EH (cell line): Measurements from ENCODE around the gene BICRAL.
"Not testable (repeated sequence)": the region's sequence is repeated elsewhere in the genome, so short reads cannot be mapped to it uniquely, and the experiment has no call there.

Experiments used
- DNase-seq: peaks from one replicate; pipeline ENCODE4 v3.0.0-alpha.2; 2015; ENCODE audit warnings: low read depth

Gene BICRAL

DNA sequence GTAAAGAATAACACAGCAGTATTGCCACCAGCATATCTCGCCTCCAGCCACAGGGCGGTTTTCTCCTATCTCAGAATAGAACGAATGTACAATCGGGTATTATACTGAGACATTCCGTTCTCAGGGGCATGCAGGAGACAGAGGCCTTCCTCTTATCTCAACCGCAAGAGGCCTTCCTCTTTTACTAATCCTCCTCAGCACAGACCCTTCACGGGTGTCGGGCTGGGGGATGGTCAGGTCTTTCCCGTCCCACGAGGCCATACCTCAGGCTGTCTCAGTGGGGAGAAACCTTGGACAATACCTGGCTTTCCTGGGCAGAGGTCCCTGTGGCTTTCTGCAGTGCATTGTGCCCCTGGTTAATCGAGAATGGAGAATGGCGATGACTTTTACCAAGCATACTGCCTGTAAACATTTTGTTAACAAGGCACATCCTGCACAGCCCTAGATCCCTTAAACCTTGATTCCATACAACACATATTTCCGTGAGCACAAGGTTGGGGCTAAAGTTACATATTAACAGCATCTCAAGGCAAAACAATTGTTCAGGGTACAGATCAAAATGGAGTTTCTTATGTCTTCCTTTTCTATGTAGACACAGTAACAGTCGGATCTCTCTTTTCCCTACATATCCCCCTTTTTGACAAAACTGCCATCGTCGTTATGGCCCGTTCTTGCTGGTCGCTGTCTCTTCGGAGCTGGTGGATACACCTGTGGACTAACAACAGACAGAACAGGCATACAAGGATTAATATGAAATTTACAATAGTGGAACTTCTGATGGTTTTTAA lies 112.4 kb downstream of the BICRAL start:
- not testable (repeated sequence) for DNase-seq

DNA sequence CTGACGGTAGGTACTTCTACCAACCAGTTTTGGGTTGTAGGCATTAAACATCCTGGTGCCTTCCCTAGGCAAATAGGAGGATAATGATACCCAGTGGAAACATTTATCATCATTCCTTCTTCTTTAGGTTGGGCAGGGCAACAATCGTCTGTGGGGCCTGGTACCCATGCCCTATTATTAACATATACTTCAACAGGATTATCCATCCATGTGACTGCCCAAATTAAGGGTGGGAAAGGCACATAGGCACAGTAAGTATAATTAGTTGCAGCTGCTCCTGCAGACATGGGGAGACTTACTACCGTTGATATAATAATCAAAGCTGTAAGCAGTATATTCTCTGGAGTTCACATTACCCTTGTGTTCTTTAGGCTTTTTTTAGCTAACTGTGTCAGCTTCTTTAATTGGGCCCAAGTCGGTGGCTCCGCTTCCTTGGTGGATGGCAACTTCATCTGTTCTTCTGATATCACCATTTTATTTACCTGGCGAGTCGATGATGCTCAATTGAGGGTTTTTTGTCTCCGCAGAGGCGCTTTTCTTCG lies 114.4 kb downstream of the BICRAL start:
- no peak for DNase-seq

DNA sequence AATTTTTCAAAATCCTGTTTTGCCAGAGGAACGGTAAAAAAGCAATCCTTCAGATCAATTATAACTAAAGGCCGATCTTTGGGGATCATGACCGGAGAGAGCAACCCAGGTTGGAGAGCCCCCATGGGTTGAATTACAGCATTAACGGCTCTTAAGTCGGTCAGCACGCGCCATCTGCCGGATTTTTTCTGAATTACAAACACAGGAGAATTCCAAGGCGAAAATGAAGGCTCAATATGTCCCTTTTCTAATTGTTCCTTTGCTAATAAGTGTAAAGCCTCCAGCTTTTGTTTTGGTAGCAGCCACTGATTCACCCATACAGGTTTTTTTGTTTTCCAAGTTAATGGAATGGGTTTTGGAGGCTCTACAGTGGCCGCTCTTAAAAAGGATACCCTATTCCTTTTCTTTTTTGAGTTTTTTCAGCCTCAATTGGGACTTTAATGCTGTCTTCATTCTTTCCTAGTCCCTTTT lies 117.1 kb downstream of the BICRAL start:
- peak; percentile 72 for DNase-seq

DNA sequence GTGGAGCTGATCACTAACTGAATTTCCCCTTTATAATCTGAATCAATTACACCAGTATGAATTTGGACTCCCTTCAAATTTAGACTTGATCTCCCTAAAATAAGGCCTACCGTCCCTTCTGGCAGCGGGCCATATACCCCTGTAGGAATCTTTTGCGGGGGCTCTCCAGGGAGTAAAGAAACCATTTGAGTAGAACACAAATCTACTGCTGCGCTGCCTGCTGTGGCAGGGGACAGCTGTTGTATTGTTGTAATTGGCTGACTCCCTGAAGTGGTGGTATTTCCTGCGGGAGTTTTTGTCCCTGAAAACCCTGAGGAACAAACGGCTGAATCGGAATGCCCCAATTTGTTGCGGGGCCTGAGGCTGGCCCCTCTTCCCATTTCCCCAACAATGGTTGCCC lies 118.0 kb downstream of the BICRAL start:
- no peak for DNase-seq

DNA sequence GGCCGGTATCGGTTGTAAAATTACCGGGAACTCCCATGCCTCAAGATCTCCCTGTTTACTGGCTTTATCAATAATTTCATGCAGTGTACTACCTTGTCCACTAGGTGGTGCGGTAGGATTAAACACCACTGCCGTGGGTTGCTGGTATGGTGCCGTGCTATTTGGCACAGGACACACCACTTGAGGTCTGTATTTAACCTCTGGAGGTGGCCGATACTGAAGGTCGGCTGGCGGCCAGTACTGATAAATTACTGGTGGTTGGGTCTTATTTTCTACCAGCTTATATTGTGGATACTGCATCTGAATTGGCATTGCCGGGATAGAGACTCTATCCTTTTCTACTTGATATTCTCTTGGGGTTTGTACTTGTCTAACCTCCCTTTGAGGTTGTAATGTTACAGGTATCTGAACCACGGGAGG lies 119.7 kb downstream of the BICRAL start:
- DNase-seq = peak; percentile 85

DNA sequence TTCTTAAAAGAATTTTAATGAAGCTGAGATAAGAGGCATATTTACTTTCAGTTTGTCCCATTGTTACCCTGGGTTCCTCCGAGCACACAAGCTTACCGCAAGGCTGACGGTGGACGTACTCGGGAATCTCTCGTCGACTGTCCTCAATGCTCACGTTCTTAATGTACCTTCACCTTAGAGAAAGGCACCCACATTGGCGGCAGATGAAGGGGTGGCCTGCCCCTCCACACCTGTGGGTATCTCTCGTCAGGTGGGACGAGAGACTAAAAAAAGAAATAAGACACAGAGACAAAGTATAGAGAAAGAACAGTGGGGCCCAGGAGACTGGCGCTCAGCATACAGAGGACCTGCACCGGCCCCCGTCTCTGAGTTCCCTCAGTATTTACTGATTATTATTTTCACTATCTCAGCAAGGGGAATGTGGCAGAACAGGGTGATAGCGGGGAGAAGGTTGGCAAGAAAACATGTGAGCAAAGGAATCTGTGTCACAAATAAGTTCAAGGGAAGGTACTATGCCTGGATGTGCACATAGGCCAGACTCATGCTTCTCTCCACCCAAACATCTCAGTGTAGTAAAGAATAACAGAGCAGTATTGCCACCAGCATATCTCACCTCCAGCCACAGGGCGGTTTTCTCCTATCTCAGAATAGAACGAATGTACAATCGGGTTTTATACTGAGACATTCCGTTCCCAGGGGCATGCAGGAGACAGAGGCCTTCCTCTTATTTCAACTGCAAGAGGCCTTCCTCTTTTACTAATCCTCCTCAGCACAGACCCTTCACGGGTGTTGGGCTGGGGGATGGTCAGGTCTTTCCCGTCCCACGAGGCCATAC lies 120.8 kb downstream of the BICRAL start:
- DNase-seq = not testable (repeated sequence)

DNA sequence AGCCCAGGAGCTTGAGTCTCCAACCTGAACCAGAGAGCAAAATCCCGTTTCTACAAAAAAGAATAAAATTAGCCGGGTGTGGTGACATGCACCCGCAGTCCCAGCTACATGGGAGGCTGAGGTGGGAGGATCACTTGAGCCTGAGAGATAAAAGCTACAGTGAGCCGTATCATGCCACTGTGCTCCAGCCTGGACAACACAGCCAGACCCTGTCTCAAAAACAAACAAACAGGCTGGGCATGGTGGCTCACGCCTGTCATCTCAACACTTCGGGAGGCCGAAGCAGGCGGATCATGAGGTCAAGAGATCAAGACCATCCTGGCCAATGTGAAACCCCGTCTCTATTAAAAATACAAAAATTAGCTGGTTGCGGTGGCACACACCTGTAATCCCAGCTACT lies 122.6 kb downstream of the BICRAL start:
- no peak for DNase-seq

DNA sequence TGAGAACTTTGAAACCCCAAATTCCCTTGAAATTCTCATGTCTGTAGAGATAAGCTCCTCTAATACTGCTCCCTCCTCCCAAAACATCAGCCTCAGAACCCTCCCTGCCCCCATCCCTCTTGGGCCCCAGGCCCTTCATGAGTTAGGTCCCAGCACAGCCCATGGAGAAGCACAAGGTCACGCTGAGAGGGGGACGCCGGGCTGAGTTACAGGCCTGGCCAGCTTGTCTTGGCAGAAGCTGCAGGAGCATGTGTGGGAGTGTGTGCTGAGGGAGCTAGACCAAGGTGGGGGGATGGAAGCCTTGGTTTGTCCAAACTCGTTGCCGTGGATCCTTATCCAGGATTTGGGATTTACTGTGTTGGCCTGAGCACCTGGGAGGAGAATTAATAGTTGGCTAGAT lies 125.5 kb downstream of the BICRAL start:
- no peak for DNase-seq

DNA sequence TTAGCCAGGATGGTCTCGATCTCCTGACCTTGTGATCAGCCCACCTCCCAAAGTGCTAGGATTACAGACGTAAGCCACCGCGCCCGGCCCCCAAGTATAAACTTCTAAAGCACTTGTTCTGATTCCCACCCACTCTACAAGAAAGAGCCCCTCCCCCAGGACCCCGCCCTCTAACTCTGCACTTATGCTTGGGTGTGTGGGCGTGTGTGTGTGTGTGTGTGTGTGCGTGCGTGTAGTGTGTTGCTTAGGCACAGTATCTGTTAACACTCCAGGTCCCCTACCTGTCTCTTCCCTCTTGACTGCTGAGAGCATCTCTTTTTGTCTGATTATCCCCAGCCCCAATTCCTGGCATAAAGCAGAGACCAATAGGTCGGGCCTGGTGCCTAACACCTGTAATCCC lies 128.0 kb downstream of the BICRAL start:
- DNase-seq = no peak

DNA sequence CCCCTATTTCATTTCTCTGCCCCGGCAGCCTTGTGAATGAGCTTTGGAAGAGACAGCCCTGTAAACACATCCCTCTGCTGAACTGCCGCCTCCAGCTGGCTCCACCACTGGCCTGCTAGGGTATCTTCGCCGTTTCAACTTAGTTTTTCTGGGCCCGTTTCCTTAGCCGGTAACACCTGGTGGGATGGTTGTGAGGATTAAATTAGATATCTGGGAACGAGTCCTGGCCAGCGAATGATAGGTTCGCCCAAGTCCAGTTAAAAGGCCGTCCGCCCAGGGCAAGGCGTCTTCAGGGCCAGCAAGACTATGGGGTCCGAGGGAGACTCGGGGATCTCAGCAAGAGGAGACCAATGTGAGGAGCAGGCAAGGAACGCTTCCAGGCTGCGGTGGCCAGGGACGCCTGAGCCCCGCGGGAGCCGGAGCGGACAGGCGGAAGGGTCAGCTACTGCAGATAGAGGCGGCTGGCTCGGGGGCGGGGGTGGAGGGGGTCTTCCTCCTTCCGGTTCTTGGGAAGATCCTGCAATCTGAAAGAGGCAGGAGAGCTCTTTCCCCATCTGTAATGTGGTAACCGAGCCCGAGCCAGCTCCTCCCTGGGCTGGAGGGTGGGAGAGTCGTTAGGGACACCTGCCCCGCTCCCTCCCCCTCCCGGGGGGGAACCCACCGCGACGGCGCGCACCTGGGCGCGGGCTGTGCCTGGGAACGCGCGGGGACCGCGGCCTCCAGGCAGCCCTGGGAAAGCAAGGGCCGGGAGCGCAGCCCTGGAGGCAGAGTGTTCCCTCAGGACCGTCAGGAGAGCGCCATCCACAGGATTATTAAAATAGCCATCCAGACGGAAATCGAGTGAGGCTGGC lies 129.5 kb downstream of the BICRAL start:
- no peak for DNase-seq

DNA sequence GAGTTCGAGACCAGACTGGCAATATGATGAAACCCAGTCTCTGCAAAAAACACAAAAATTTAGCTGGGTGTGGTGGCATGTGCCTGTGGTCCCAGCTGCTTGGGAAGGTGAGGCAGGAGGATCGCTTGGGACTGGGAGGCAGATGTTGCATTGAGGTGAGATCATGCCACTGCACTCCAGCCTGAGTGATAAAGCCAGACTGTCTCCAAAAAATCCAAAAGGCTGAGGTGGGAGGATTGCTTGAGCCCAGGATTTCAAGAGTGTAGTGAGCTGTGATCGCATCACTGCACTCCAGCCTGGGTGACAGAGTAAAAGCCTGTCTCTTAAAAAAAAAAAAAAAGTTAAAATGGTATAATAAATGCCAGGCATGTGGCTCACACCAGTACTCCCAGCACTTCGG lies 132.7 kb downstream of the BICRAL start:
- peak; percentile 47 for DNase-seq

DNA sequence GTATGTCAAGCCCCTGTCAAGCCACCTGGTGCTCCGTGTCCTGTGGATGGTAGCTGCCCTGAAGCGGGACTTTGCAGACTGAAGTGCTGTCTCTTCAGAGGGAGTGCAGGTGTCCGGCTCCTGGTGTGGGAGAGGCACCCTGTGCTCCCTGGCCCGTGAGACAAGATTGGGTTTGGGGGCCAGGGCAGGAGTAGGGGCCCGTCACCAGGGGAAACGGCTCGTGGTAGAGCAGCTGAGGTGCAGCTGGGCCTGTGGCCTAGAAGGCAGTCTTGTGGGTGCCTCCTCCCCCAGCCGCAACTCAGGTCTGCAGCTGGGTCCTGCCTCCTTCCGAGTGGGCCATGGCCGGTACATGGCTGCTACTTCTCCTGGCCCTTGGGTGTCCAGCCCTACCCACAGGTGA lies 133.9 kb downstream of the BICRAL start, which contains the start of gene PTCRA:
TSS of gene PTCRA (plus strand) at position 322 of the 400 bp plus-strand sequence. CDS start at position 339, 17 bp downstream.
- DNase-seq = no peak

DNA sequence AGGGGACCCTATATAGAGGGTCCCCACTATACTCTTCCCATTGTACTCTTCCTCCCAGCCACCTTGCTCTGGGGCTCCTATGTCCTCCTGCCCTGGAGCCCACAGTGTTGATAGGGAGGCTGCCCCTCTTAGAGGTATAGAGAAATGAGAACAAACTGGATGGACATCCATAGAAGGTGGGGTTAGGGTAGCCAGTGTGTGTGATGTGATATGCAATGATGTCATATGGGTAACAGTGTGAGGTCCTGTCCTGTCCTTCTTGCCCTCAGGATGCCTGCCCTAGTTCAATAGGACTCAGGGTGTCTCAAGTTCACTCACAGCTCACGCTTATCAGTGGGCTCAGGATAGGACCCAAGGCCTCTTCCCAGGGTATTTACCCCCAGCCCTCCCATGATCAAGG lies 134.4 kb downstream of the BICRAL start:
- DNase-seq = no peak
